ENCODE measurements around the gene KMO.

The KMO gene

GRCh38 chr1:241569848-241570247 lies 37.7 kb downstream of the KMO start:
- DNase-seq (ENCODE audit: insufficient read length), result no peak
- no peak for FAIRE-seq
- no peak for TF ChIP-seq POLR2AphosphoS5 (IDR thresholded peaks at IDR 0.05; ENCODE audit: low read depth, low read length)
- TF ChIP-seq POLR2A (IDR thresholded peaks at IDR 0.05; ENCODE audit: low read depth, low read length), result no peak
- TF ChIP-seq TAF1 (IDR thresholded peaks at IDR 0.05; ENCODE audit: borderline replicate concordance, low read depth, low read length), result no peak

GRCh38 chr1:241574154-241574553 lies 42.0 kb downstream of the KMO start:
- no peak for TF ChIP-seq POLR2AphosphoS5 (IDR thresholded peaks at IDR 0.05; ENCODE audit: low read depth, low read length)
- TF ChIP-seq TAF1 (IDR thresholded peaks at IDR 0.05; ENCODE audit: borderline replicate concordance, low read depth, low read length), result no peak
- TF ChIP-seq POLR2A (IDR thresholded peaks at IDR 0.05; ENCODE audit: low read depth, low read length), result no peak
- FAIRE-seq (no peak), DNase-seq (ENCODE audit: insufficient read length) (no peak)

GRCh38 chr1:241579434-241579833 lies 47.3 kb downstream of the KMO start:
- TF ChIP-seq POLR2AphosphoS5 (IDR thresholded peaks at IDR 0.05; ENCODE audit: low read depth, low read length), result no peak
- TF ChIP-seq TAF1 (IDR thresholded peaks at IDR 0.05; ENCODE audit: borderline replicate concordance, low read depth, low read length), result no peak
- TF ChIP-seq POLR2A (IDR thresholded peaks at IDR 0.05; ENCODE audit: low read depth, low read length), result no peak
- FAIRE-seq (peak; percentile 48), DNase-seq (ENCODE audit: insufficient read length) (no peak)

GRCh38 chr1:241582921-241583321 lies 50.7 kb downstream of the KMO start:
- TF ChIP-seq TAF1 (IDR thresholded peaks at IDR 0.05; ENCODE audit: borderline replicate concordance, low read depth, low read length) (no peak), POLR2AphosphoS5 (IDR thresholded peaks at IDR 0.05; ENCODE audit: low read depth, low read length) (no peak), POLR2A (IDR thresholded peaks at IDR 0.05; ENCODE audit: low read depth, low read length) (no peak)
- FAIRE-seq, result no peak
- DNase-seq (ENCODE audit: insufficient read length), result no peak

GRCh38 chr1:241586905-241587512 lies 54.8 kb downstream of the KMO start:
- no peak for TF ChIP-seq POLR2A (IDR thresholded peaks at IDR 0.05; ENCODE audit: low read depth, low read length)
- no peak for TF ChIP-seq TAF1 (IDR thresholded peaks at IDR 0.05; ENCODE audit: borderline replicate concordance, low read depth, low read length)
- no peak for TF ChIP-seq POLR2AphosphoS5 (IDR thresholded peaks at IDR 0.05; ENCODE audit: low read depth, low read length)
- FAIRE-seq (no peak), DNase-seq (ENCODE audit: insufficient read length) (no peak)

GRCh38 chr1:241589521-241589920 lies 57.3 kb downstream of the KMO start:
- no peak for DNase-seq (ENCODE audit: insufficient read length)
- TF ChIP-seq POLR2A (IDR thresholded peaks at IDR 0.05; ENCODE audit: low read depth, low read length) (no peak), POLR2AphosphoS5 (IDR thresholded peaks at IDR 0.05; ENCODE audit: low read depth, low read length) (no peak), TAF1 (IDR thresholded peaks at IDR 0.05; ENCODE audit: borderline replicate concordance, low read depth, low read length) (no peak)
- FAIRE-seq, result no peak

- no peak for FAIRE-seq
- no peak for DNase-seq (ENCODE audit: insufficient read length)
- TF ChIP-seq POLR2A (IDR thresholded peaks at IDR 0.05; ENCODE audit: low read depth, low read length) (no peak), TAF1 (IDR thresholded peaks at IDR 0.05; ENCODE audit: borderline replicate concordance, low read depth, low read length) (no peak)
Measured at GRCh38 chr1:241590719-241591118, 58.5 kb downstream of the KMO start.

GRCh38 chr1:241591317-241591716 lies 59.1 kb downstream of the KMO start:
- DNase-seq (ENCODE audit: insufficient read length) (no peak), FAIRE-seq (no peak)
- TF ChIP-seq POLR2A (IDR thresholded peaks at IDR 0.05; ENCODE audit: low read depth, low read length) (no peak), POLR2AphosphoS5 (IDR thresholded peaks at IDR 0.05; ENCODE audit: low read depth, low read length) (no peak), TAF1 (IDR thresholded peaks at IDR 0.05; ENCODE audit: borderline replicate concordance, low read depth, low read length) (no peak)

- TF ChIP-seq POLR2A (IDR thresholded peaks at IDR 0.05; ENCODE audit: low read depth, low read length), result no peak
- no peak for TF ChIP-seq POLR2AphosphoS5 (IDR thresholded peaks at IDR 0.05; ENCODE audit: low read depth, low read length)
- no peak for TF ChIP-seq TAF1 (IDR thresholded peaks at IDR 0.05; ENCODE audit: borderline replicate concordance, low read depth, low read length)
- FAIRE-seq (no peak), DNase-seq (ENCODE audit: insufficient read length) (no peak)
Measured at GRCh38 chr1:241591736-241592135, 59.6 kb downstream of the KMO start.

GRCh38 chr1:241592273-241592958 lies 60.2 kb downstream of the KMO start:
- DNase-seq (ENCODE audit: insufficient read length) (no peak), FAIRE-seq (peak; percentile 74)
- no peak for TF ChIP-seq POLR2A (IDR thresholded peaks at IDR 0.05; ENCODE audit: low read depth, low read length)
- no peak for TF ChIP-seq TAF1 (IDR thresholded peaks at IDR 0.05; ENCODE audit: borderline replicate concordance, low read depth, low read length)
- TF ChIP-seq POLR2AphosphoS5 (IDR thresholded peaks at IDR 0.05; ENCODE audit: low read depth, low read length), result no peak

GRCh38 chr1:241593186-241593585 lies 61.0 kb downstream of the KMO start:
- DNase-seq (ENCODE audit: insufficient read length), result no peak
- FAIRE-seq, result peak; percentile 5
- no peak for TF ChIP-seq POLR2A (IDR thresholded peaks at IDR 0.05; ENCODE audit: low read depth, low read length)
- no peak for TF ChIP-seq TAF1 (IDR thresholded peaks at IDR 0.05; ENCODE audit: borderline replicate concordance, low read depth, low read length)

GRCh38 chr1:241596633-241597032 lies 64.5 kb downstream of the KMO start:
- no peak for DNase-seq (ENCODE audit: insufficient read length)
- FAIRE-seq, result no peak
- TF ChIP-seq TAF1 (IDR thresholded peaks at IDR 0.05; ENCODE audit: borderline replicate concordance, low read depth, low read length) (no peak), POLR2AphosphoS5 (IDR thresholded peaks at IDR 0.05; ENCODE audit: low read depth, low read length) (no peak), POLR2A (IDR thresholded peaks at IDR 0.05; ENCODE audit: low read depth, low read length) (no peak)

All from GM12892 (cell line).